Spleen (tissue), 11 donors: ENCODE data around the gene KMT5C. TPM values are rescaled to one million over a fixed set of nuclear protein-coding genes. Genes with fewer than 3 reads are reported as not detected.

Experiments
- DNase-seq: peaks from one replicate; pipeline ENCODE4 v3.0.0-alpha.2; 2020
- H3K27ac ChIP-seq, 8 donors: fragments of 200-600 bp; sonication (generic) in 7 of 8; 1 replicate in 4 of 8; 2 replicates in 4 of 8; pipeline versions ENCODE4 v1.5.0 to v1.8.0; 2016 to 2021; ENCODE audit warnings: inconsistent platforms in 4 of 8, mild to moderate bottlenecking in 4 of 8, moderate library complexity in 1 of 8
- H3K27me3 ChIP-seq, 7 donors: fragments of 200-600 bp; sonication (generic) in 6 of 7; replicated peaks in 1 of 7; 1 replicate in 4 of 7; 2 replicates in 3 of 7; pipeline versions ENCODE4 v1.5.0 to v1.8.0; 2016 to 2021; ENCODE audit warnings: inconsistent platforms in 3 of 7, mild to moderate bottlenecking in 1 of 7
- H3K36me3 ChIP-seq, 6 donors: fragments of 200-600 bp; sonication (generic) in 5 of 6; 1 replicate in 4 of 6; 2 replicates in 2 of 6; pipeline versions ENCODE4 v1.5.0 to v1.8.0; 2016 to 2021; ENCODE audit warnings: inconsistent platforms in 2 of 6
- H3K4me1 ChIP-seq, 6 donors: fragments of 200-600 bp; sonication (generic) in 5 of 6; 1 replicate in 3 of 6; 2 replicates in 3 of 6; pipeline versions ENCODE4 v1.5.0 to v1.8.0; 2016 to 2021; ENCODE audit warnings: inconsistent platforms in 3 of 6
- H3K4me3 ChIP-seq, 8 donors: fragments of 200-600 bp; sonication (generic) in 7 of 8; 1 replicate in 4 of 8; 2 replicates in 4 of 8; pipeline versions ENCODE4 v1.5.0 to v1.8.0; 2016 to 2021; ENCODE audit warnings: inconsistent platforms in 4 of 8, mild to moderate bottlenecking in 4 of 8, moderate library complexity in 2 of 8
- H3K9me3 ChIP-seq, 8 donors: fragments of 200-600 bp; sonication (generic) in 7 of 8; 1 replicate in 4 of 8; 2 replicates in 4 of 8; pipeline versions ENCODE4 v1.5.0 to v1.8.0; 2016 to 2021; ENCODE audit warnings: inconsistent platforms in 4 of 8
- CTCF ChIP-seq, 11 experiments: fragments of 200-600 bp in 7 of 11; fragments of 450-650 bp in 4 of 11; sonication (generic) in 4 of 11; IDR thresholded peaks in 8 of 11; conservative IDR thresholded peaks in 3 of 11; 1 replicate in 7 of 11; 2 replicates in 4 of 11; pipeline versions ENCODE4 v1.4.0 to v1.8.0; 2016 to 2021; ENCODE audit warnings: antibody characterized with exemption in 11 of 11, inconsistent platforms in 4 of 11, mild to moderate bottlenecking in 1 of 11
- POLR2A ChIP-seq, 3 donors: fragments of 450-650 bp; IDR thresholded peaks; one replicate each; pipeline ENCODE4 v1.5.1; 2017; ENCODE audit warnings: antibody characterized with exemption in 3 of 3, mild to moderate bottlenecking in 1 of 3
- POLR2AphosphoS5 ChIP-seq, 3 donors: sonication (generic); formaldehyde crosslinking; IDR thresholded peaks; one replicate each; pipeline ENCODE4 v1.5.1; 2017; ENCODE audit warnings: antibody characterized with exemption in 3 of 3
- WGBS, 5 donors: extraction: QIAGEN DNeasy Blood & Tissue Kit in 3 of 5; methylation state at CpG; one replicate each; pipeline versions ENCODE4 v1.1.5 to v1.1.7; 2013 to 2018; 5-methylcytosine and 5-hydroxymethylcytosine counted together
- intact Hi-C: fragments of 100-400 bp; cut with DNase I; formaldehyde crosslinking; loops from one replicate; pipeline ENCODE4 v1.15.0; 2023; ENCODE audit warnings: low total_unique reads
- polyA plus RNA-seq, 3 donors: library from polyadenylated mRNA; stranded (reverse); fragments of 200-250 nt; gene quantifications; one replicate each; pipeline ENCODE4 v1.2.1, GENCODE V29; 2013
- total RNA-seq, 7 donors: library from RNA; depleted of rRNA in 3 of 7; stranded (reverse); fragments of >200 nt in 3 of 7; fragmentation: NEBNext Ultra II Directional in 4 of 7; extraction: Animal tissue kit (Norgen Biotek cat#: 25700) in 4 of 7; gene quantifications; one replicate each; pipeline versions ENCODE4 v1.1.0 to v1.2.1, GENCODE V29; 2016 to 2021
- donor health status: healthy with polysubstance abuse.
- donor health status: DM: no; HTN: no; CAD: no; lungs with moderate emphysema.
- donor health status: DM: no; HTN: no; CAD: no.
- donor health status: Bipolar disorder and iron deficiency.
- donor health status: healthy.
- donor health status: DM: no; HTN: no; CAD: no.
- donor health status: DM: yes; HTN: yes; CAD: no.

Gene KMT5C
- total and polyA plus RNA-seq, 10 donors, result 5.7 to 18.1 (median 12.2) TPM

DNA sequence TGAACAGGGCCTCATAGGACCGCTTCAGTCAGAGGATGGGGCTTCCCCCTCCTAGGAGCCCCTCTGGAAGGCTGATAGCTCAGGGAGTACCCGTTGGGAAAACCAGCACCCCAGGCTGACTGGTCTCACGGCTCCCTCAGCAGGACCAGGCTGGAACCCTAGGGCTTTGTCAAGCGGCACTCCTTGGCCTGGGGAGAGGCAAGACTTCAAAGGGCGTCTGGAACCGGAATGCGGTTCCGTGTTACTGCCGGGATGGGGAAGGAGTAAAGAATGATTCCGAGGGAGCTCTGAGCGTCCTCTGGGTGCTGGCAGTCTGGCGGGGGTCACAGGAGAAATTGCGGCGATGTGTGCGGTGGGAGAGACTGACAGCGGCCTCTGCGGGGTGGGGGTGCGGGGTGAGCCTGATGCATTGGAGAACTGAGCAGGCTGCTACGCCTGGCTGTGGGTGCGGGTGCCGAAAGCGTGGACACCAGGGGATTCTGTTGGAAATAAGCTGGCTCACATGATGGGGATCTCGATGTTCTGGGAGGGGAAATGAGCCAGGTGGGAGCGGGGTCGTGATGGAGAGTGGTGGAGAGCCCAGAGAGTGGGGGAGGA is 13.0 kb downstream of the KMT5C start:
- H3K27me3 ChIP-seq, result peaks cover 0 to 76% (median 44%) of the 10 kb centered on the region in 7 donors
- H3K27ac ChIP-seq, result no peak overlapping the region
- no peak for DNase-seq
- intact Hi-C loops, result no loop called here
- H3K36me3 ChIP-seq, result peaks cover 0 to 8% (median 0%) of the 10 kb centered on the region in 6 donors
- peaks cover 9 to 29% (median 18%) of the 10 kb centered on the region in 6 donors for H3K4me1 ChIP-seq
- no peaks in the 10 kb centered on the region for H3K9me3 ChIP-seq
- TF ChIP-seq POLR2A (IDR thresholded peaks at IDR 0.05), result no peak
- TF ChIP-seq POLR2AphosphoS5 (IDR thresholded peaks at IDR 0.05), result no peak
- no peak for TF ChIP-seq CTCF (IDR thresholded peaks at IDR 0.05 in 8 of 11, conservative IDR thresholded peaks at IDR 0.05 in 3 of 11)
- WGBS, 5 donors, result 63 to 75% (median 71%) methylated on average over 24 to 25 of the region's 25 CpGs
- no peak overlapping the region for H3K4me3 ChIP-seq

- 4 to 20% (median 6%) methylated on average over 10 to 24 of the region's 24 CpGs for WGBS, 5 donors
- Histone ChIP-seq H3K36me3 (peaks cover 0 to 8% (median 0%) of the 10 kb centered on the region in 6 donors), H3K9me3 (no peaks in the 10 kb centered on the region), H3K4me3 (peak overlapping the region; percentile 25 to 71 (median 44)), H3K27me3 (peaks cover 0 to 83% (median 44%) of the 10 kb centered on the region in 7 donors), H3K4me1 (peaks cover 9 to 29% (median 18%) of the 10 kb centered on the region in 6 donors), H3K27ac (peak overlapping the region in 1 of 8 donors; percentile 23)
- TF ChIP-seq POLR2A (IDR thresholded peaks at IDR 0.05), result no peak
- TF ChIP-seq POLR2AphosphoS5 (IDR thresholded peaks at IDR 0.05), result no peak
- no peak for TF ChIP-seq CTCF (IDR thresholded peaks at IDR 0.05 in 8 of 11, conservative IDR thresholded peaks at IDR 0.05 in 3 of 11)
- intact Hi-C loops, result no loop called here
- no peak for DNase-seq
Observed at GRCh38 chr19:55353356-55353802, 13.7 kb downstream of the KMT5C start.

DNA sequence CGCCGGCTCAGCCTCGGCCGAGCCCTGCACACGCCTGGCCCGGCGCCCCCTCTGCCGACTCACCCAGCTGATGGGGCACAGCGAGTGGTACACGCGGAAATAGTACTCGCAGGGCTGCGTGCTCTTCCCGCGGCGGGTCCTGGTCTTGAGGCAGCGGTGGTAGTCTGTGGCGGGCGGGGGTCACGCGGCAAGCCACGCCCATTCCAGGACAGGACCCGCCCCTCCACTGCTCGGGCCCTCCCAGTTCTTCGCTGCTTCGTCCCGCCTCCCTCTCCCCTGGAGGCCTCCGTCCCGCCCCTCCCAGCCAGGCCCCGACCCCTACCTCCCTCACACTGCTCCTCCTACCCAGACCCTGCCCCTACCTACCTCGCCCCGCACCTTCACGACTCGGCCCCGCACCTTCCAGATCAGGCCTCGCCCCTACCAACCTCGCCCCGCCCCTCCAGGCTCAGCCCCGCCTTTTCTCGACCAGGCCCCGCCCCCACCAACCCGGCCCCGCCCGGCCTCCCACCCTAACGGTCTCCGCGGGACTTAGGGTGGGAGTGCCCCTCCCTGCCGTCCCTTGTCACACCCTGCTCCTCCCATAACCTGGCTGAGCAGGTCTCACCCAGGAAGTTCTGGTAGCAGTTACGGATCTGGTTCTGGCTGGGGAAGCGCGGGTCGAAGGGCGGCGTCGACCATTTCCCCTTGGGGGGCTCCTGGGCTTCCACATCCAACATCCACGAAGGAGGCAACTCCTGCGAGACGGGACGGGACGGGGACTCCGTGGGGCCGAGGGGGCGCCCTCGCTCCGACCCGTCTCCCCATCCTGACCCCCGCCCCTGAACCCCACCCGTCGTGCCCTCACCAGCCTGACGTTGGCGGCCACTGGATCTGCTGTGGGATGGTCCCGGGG is 14.4 kb downstream of the KMT5C start:
- WGBS, 5 donors, result 1 to 3% (median 2%) methylated on average over 48 to 72 of the region's 72 CpGs
- TF ChIP-seq CTCF (IDR thresholded peaks at IDR 0.05 in 8 of 11, conservative IDR thresholded peaks at IDR 0.05 in 3 of 11), result peak in 1 of 11 experiments; percentile 0
- TF ChIP-seq POLR2AphosphoS5 (IDR thresholded peaks at IDR 0.05), result peak in 1 of 3 donors; percentile 69
- TF ChIP-seq POLR2A (IDR thresholded peaks at IDR 0.05), result no peak
- Histone ChIP-seq H3K9me3 (no peaks in the 10 kb centered on the region), H3K4me1 (peaks cover 9 to 29% (median 18%) of the 10 kb centered on the region in 6 donors), H3K36me3 (peaks cover 0 to 3% (median 0%) of the 10 kb centered on the region in 6 donors), H3K27ac (peak overlapping the region in 1 of 8 donors; percentile 23), H3K27me3 (peaks cover 0 to 90% (median 44%) of the 10 kb centered on the region in 7 donors), H3K4me3 (peak overlapping the region; percentile 25 to 71 (median 44))
- peak; percentile 86 for DNase-seq
- intact Hi-C loops, result no loop called here
